Endodermal cell (in vitro differentiated cells): ENCODE data around the gene WWC1. TPM values are rescaled to one million over a fixed set of nuclear protein-coding genes. Genes with fewer than 3 reads are reported as not detected.
A peak's percentile ranks its signal among the peaks of the same experiment; 100 is the strongest.

Source experiments
- DNase-seq: peaks from one replicate; pipeline ENCODE4 v3.0.0-alpha.2; 2017
- H3K27ac ChIP-seq: 2 replicates; pipeline ENCODE4 v1.5.1; 2013; ENCODE audit warnings: mild to moderate bottlenecking, low read depth, low read length, moderate library complexity
- H3K27me3 ChIP-seq: 2 replicates; pipeline ENCODE4 v1.6.1; 2013; ENCODE audit warnings: mild to moderate bottlenecking, low read length, moderate library complexity; ENCODE audit not compliant: insufficient read depth, control insufficient read depth, poor library complexity, severe bottlenecking
- H3K36me3 ChIP-seq: 2 replicates; pipeline ENCODE4 v1.7.0; 2013; ENCODE audit warnings: mild to moderate bottlenecking, low read length, moderate library complexity; ENCODE audit not compliant: control insufficient read depth, insufficient read depth
- H3K4me1 ChIP-seq: one replicate; pipeline ENCODE4 v1.7.0; 2013; ENCODE audit warnings: low read length; ENCODE audit not compliant: control insufficient read depth, insufficient read depth
- H3K4me3 ChIP-seq: 2 replicates; pipeline ENCODE4 v1.5.1; 2013; ENCODE audit warnings: mild to moderate bottlenecking, low read length, moderate library complexity
- H3K9ac ChIP-seq: 2 replicates; pipeline ENCODE4 v1.6.1; 2013; ENCODE audit warnings: mild to moderate bottlenecking, low read length, moderate library complexity; ENCODE audit not compliant: poor library complexity, severe bottlenecking; ENCODE audit errors: extremely low read depth
- H3K9me3 ChIP-seq: 2 replicates; pipeline ENCODE4 v1.6.1; 2013; ENCODE audit warnings: mild to moderate bottlenecking, low read length, moderate library complexity; ENCODE audit not compliant: control insufficient read depth
- H3K27ac Mint-ChIP-seq: 2 replicates; pipeline ENCODE4 v1.8.0; 2020; ENCODE audit warnings: mixed read lengths
- H3K27me3 Mint-ChIP-seq: 2 replicates; pipeline ENCODE4 v1.8.0; 2021; ENCODE audit warnings: mild to moderate bottlenecking, mixed read lengths; ENCODE audit not compliant: insufficient read depth
- H3K36me3 Mint-ChIP-seq: 2 replicates; pipeline ENCODE4 v1.8.0; 2020; ENCODE audit warnings: low read depth, mixed read lengths
- H3K4me1 Mint-ChIP-seq: 2 replicates; pipeline ENCODE4 v1.8.0; 2020; ENCODE audit warnings: mixed read lengths
- H3K4me3 Mint-ChIP-seq: 2 replicates; pipeline ENCODE4 v1.8.0; 2020; ENCODE audit warnings: mild to moderate bottlenecking, moderate library complexity, mixed read lengths
- H3K9me3 Mint-ChIP-seq: 2 replicates; pipeline ENCODE4 v1.8.0; 2020; ENCODE audit warnings: mild to moderate bottlenecking, mixed read lengths
- WGBS, 2 experiments: methylation state at CpG; one replicate each; pipeline versions ENCODE4 v1.1.5 to v1.1.7; 2013; ENCODE audit warnings: missing lambda C conversion rate in 2 of 2, mixed read lengths in 1 of 2; ENCODE audit not compliant: insufficient coverage in 1 of 2, insufficient read length in 1 of 2; 5-methylcytosine and 5-hydroxymethylcytosine counted together
- total RNA-seq, 2 donors: library from RNA; stranded (reverse); fragmentation: NEBNext Ultra II Directional in 1 of 2; extraction: Animal tissue kit (Norgen Biotek cat#: 25700) in 1 of 2; gene quantifications; 2 replicates in 1 of 2; 3 replicates in 1 of 2; pipeline ENCODE4 v1.2.1, GENCODE V29; 2021
- TF ChIP-seq, protein P1 (sequence below): fragments of 200-600 bp; sonication (generic); conservative IDR thresholded peaks from 2 replicates; pipeline ENCODE4 v1.5.0; 2021; ENCODE audit warnings: antibody characterized with exemption, mild to moderate bottlenecking

The WWC1 gene
- total RNA-seq, 2 donors from 2014 or later: 18.4 to 20.3 TPM

DNA sequence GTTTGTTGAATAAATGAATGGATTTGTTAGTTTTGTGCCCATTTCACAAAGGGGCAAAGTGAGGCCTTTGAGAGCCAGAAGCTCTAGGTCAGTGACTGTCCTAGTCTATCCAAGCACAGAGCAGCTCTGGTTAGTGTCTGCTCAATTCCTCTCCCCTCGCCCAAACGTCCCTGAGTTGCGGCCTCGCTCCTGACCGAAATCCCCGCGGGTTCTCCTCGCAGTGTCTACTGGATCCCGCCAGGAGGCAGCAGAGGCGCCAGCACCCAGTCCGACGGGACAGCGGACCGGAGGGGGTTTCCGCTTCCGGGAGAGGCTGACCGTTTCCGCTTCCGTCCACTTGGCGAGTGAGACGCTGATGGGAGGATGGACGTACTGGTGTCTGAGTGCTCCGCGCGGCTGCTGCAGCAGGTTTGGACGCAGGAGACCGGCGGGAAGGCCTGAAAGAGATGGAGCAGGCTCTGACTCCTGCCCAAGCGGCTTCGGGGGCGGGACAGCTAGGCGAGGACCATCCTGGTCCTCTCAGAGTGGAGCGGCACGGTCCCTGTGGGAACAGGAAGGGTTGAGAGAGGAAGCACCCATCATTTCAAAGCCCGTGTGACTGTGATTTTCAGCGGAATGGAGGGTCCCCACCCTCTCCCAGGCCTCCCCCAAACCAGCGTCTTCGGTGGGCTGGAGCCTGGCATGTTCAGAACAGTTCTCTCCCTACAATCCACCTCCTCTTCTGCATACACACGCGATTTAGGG lies 194.9 kb downstream of the WWC1 start, which contains the start of gene RARS1:
Gene RARS1, plus strand, starts transcription at position 336 of the 744 bp plus-strand sequence. Its CDS starts 28 bp downstream, at position 364.
- H3K27ac Mint-ChIP-seq: peak within 1 kb of the TSS; percentile 98
- 0 to 3% methylated on average over 14 to 40 of the region's 40 CpGs for WGBS, 2 experiments
- peak within 1 kb of the TSS; percentile 100 for H3K4me3 Mint-ChIP-seq
- H3K9me3 ChIP-seq: no peaks in the 10 kb centered on the region
- TF ChIP-seq, protein P1, sequence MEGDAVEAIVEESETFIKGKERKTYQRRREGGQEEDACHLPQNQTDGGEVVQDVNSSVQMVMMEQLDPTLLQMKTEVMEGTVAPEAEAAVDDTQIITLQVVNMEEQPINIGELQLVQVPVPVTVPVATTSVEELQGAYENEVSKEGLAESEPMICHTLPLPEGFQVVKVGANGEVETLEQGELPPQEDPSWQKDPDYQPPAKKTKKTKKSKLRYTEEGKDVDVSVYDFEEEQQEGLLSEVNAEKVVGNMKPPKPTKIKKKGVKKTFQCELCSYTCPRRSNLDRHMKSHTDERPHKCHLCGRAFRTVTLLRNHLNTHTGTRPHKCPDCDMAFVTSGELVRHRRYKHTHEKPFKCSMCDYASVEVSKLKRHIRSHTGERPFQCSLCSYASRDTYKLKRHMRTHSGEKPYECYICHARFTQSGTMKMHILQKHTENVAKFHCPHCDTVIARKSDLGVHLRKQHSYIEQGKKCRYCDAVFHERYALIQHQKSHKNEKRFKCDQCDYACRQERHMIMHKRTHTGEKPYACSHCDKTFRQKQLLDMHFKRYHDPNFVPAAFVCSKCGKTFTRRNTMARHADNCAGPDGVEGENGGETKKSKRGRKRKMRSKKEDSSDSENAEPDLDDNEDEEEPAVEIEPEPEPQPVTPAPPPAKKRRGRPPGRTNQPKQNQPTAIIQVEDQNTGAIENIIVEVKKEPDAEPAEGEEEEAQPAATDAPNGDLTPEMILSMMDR: peak; percentile 92
- H3K9me3 Mint-ChIP-seq: no peaks in the 10 kb centered on the region
- peaks cover 9% of the 10 kb centered on the region for H3K4me1 Mint-ChIP-seq
- H3K4me3 ChIP-seq: peak within 1 kb of the TSS; percentile 100
- peaks cover 37% of the 10 kb centered on the region for H3K36me3 ChIP-seq
- peaks cover 27% of the 10 kb centered on the region for H3K36me3 Mint-ChIP-seq
- H3K27me3 Mint-ChIP-seq: peaks cover 2% of the 10 kb centered on the region
- H3K27ac ChIP-seq: no peak within 1 kb of the TSS
- peaks cover 7% of the 10 kb centered on the region for H3K4me1 ChIP-seq
- H3K9ac ChIP-seq: peak within 1 kb of the TSS; percentile 74
- peaks cover 8% of the 10 kb centered on the region for H3K27me3 ChIP-seq
- peak; percentile 98 for DNase-seq

GRCh38 chr5:168489059-168489458 lies 197.6 kb downstream of the WWC1 start:
- TF ChIP-seq, protein P1: no peak
- Mint-ChIP-seq H3K4me3 (no peak overlapping the region), H3K36me3 (peaks cover 51% of the 10 kb centered on the region), H3K9me3 (no peaks in the 10 kb centered on the region), H3K4me1 (peaks cover 3% of the 10 kb centered on the region), H3K27me3 (no peaks in the 10 kb centered on the region), H3K27ac (no peak overlapping the region)
- Histone ChIP-seq H3K27me3 (no peaks in the 10 kb centered on the region), H3K9ac (no peak overlapping the region), H3K36me3 (peaks cover 65% of the 10 kb centered on the region), H3K4me1 (no peaks in the 10 kb centered on the region), H3K27ac (no peak overlapping the region), H3K9me3 (no peaks in the 10 kb centered on the region), H3K4me3 (no peak overlapping the region)
- DNase-seq: no peak
- WGBS, 2 experiments: 84 to 97% methylated on average over 2 to 3 of the region's 3 CpGs

DNA sequence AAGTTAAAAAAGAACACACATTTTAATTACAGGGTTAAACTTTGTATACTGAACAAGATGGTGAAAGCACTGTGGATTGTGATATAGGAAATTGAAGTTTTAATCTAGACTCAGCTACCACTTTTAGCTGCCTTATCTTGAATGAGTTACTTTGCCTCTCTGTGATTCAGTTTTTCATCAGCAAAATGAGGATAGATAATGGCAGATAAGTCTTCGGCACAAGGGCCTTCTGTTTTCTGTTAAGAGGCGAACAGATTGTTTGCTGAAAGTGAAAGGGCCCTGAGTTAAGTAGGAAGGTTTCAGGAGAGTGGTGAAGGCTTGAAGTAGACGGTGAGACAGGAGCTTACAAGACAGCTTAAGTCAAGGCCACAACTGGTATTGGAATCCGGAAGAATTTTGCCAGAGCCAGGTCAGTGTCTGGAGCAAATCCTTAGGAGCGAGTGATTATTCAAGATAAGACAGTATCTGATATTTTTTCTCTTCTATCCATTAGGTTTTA lies 202.7 kb downstream of the WWC1 start:
- DNase-seq: no peak
- no peak overlapping the region for H3K27ac ChIP-seq
- H3K4me3 ChIP-seq: no peak overlapping the region
- peaks cover 94% of the 10 kb centered on the region for H3K36me3 ChIP-seq
- H3K9ac ChIP-seq: no peak overlapping the region
- Mint-ChIP-seq H3K36me3 (peaks cover 82% of the 10 kb centered on the region), H3K27me3 (no peaks in the 10 kb centered on the region), H3K27ac (no peak overlapping the region), H3K9me3 (no peaks in the 10 kb centered on the region), H3K4me1 (no peaks in the 10 kb centered on the region), H3K4me3 (no peak overlapping the region)
- TF ChIP-seq, protein P1: no peak
- H3K9me3 ChIP-seq: no peaks in the 10 kb centered on the region
- no peaks in the 10 kb centered on the region for H3K27me3 ChIP-seq
- 97 to 100% methylated on average over 3 to 5 of the region's 5 CpGs for WGBS, 2 experiments
- no peaks in the 10 kb centered on the region for H3K4me1 ChIP-seq
